Activated naive CD8-positive, alpha-beta T cell treated with anti-CD3 and anti-CD28 coated beads, Interleukin-2, amount 10 ng/mL, durations not matched to agents 7 days and 5 days (primary cell): Measurements from ENCODE around the gene PARD3. TPM values are rescaled to one million over a fixed set of nuclear protein-coding genes. Genes with fewer than 3 reads are reported as not detected.

Experiments used
- ATAC-seq: fragments of 150-1000 bp; cut with Tn5 transposase; one replicate; pipeline ENCODE4 v1.10.0; 2021; ENCODE audit warnings: low read depth, moderate library complexity
- POLR2A ChIA-PET: fragments of 350-600 bp; sonication (Branson Sonifier 250); formaldehyde crosslinking; loops from one replicate; lab custom pipeline; 2021; ENCODE audit warnings: antibody characterized with exemption; lab: Charles Lee
- DNase-seq: peaks from one replicate; pipeline ENCODE4 v3.0.0; 2021
- H3K27ac Mint-ChIP-seq: one replicate; pipeline ENCODE4 v1.8.0; 2022; ENCODE audit warnings: mild to moderate bottlenecking, mixed read lengths
- H3K27me3 Mint-ChIP-seq: one replicate; pipeline ENCODE4 v1.8.0; 2022; ENCODE audit warnings: mild to moderate bottlenecking, moderate library complexity, mixed read lengths
- H3K36me3 Mint-ChIP-seq: one replicate; pipeline ENCODE4 v1.8.0; 2021; ENCODE audit warnings: mild to moderate bottlenecking, mixed read lengths
- H3K4me1 Mint-ChIP-seq: one replicate; pipeline ENCODE4 v1.8.0; 2021; ENCODE audit warnings: mixed read lengths
- H3K4me3 Mint-ChIP-seq: one replicate; pipeline ENCODE4 v1.8.0; 2022; ENCODE audit warnings: mild to moderate bottlenecking, moderate library complexity, mixed read lengths
- H3K9me3 Mint-ChIP-seq: one replicate; pipeline ENCODE4 v1.8.0; 2021; ENCODE audit warnings: mixed read lengths
- total RNA-seq, 2 experiments: library from RNA; stranded (reverse); gene quantifications; one replicate each; pipeline ENCODE4 v1.2.3, GENCODE V29; 2021

The PARD3 gene
- total RNA-seq, 2 experiments from 2014 or later = 0.48 to 0.55 TPM

DNA sequence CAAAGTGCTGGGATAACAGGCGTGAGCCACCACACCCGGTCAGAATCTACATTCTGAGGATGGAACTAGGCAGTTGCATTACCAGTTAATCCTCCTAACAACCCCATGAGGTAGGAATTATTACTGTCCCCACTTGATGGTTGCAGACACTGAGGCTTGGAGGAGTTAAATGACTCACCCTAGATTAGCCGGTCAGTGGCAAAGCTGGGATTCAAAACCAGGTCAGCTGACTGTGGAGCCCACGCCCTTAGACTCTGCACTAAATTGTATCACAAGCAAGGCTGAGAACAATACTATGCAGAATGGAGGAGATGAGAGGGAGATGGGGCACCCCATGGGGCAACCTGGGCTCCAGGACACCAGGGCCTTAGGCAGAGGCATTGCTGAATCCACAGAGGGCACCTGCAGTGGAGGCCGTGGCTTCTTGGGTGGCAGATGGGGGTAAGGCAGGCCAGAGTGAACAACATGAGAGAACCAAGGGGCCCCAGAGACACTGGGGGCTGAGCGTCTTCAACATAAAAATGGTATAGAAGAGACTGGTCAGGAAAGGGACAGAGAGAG lies 723.4 kb downstream of the PARD3 start:
- H3K4me1 Mint-ChIP-seq = no peaks in the 10 kb centered on the region
- POLR2A ChIA-PET = no interaction called here
- DNase-seq = no peak
- no peak overlapping the region for H3K27ac Mint-ChIP-seq
- ATAC-seq = no peak
- no peak overlapping the region for H3K4me3 Mint-ChIP-seq
- H3K9me3 Mint-ChIP-seq = peaks cover 11% of the 10 kb centered on the region
- no peaks in the 10 kb centered on the region for H3K36me3 Mint-ChIP-seq
- peaks cover 3% of the 10 kb centered on the region for H3K27me3 Mint-ChIP-seq

DNA sequence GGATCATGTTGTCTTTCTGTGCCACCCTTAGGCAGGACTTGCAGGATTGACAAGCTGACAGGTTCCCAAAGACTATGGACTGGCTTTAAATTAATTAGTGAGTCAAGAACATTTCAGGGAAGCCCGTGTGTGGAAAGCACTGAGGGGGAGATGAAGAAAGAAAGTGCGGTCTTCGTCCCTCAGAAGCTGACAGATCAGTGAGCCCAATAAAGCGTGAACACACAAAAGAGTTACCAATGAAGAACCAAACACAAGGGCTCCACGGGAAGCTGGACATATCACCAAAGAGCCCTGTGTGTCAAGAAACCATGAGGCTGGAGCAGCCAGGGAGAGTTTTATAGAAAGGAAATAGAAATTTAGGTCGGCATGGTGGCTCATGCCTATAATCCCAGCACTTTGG lies 725.8 kb downstream of the PARD3 start:
- POLR2A ChIA-PET = no interaction called here
- Mint-ChIP-seq H3K27me3 (peaks cover 3% of the 10 kb centered on the region), H3K9me3 (peaks cover 2% of the 10 kb centered on the region), H3K4me1 (no peaks in the 10 kb centered on the region), H3K36me3 (no peaks in the 10 kb centered on the region), H3K4me3 (no peak overlapping the region), H3K27ac (no peak overlapping the region)
- DNase-seq (no peak), ATAC-seq (no peak)

DNA sequence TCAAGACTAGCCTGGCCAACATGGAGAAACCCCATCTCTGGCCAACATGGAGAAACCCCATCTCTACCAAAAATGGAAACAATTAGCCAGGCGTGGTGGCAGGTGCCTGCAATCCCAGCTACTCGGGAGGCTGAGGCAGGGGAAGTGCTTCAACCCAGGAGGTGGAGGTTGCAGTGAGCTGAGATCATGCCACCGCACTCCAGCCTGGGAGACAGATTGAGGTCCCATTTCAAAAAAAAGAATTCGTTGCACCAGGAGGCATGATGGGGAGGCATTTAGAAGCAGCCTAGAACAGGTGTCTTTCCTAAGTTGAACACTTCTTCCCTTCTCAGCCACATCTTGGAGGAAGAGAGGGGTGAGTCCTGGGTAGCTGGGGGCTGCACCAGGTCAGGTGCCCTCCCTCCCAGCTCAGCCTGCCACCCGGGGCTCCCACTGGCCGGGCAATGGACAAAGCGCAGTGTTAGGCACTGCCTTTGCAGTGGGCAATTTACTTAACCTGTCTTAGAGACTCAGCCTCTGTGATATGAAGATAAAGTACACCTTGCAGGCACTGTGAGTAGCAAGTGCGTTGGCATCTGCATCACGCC lies 726.8 kb downstream of the PARD3 start:
- Mint-ChIP-seq H3K36me3 (no peaks in the 10 kb centered on the region), H3K27ac (no peak overlapping the region), H3K4me3 (no peak overlapping the region), H3K9me3 (peaks cover 5% of the 10 kb centered on the region), H3K27me3 (peaks cover 8% of the 10 kb centered on the region), H3K4me1 (no peaks in the 10 kb centered on the region)
- ATAC-seq = no peak
- no peak for DNase-seq
- POLR2A ChIA-PET = no interaction called here

DNA sequence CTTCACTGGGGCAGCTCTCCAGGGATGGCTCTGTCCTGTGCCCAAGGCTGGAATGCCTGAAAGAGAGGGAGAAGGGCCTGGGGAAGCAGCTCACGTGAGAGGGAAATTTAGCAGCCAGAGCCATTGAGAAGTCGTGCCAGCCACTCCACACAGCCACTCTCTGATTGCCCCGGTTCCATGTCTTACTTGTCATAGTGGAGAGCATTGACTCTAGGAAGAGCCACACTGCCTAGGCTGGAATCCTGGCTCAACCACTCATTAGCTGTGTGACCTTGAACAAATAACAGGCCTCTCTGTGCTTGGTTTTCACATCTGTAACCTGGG lies 728.0 kb downstream of the PARD3 start:
- DNase-seq (no peak), ATAC-seq (no peak)
- H3K36me3 Mint-ChIP-seq = no peaks in the 10 kb centered on the region
- no peaks in the 10 kb centered on the region for H3K4me1 Mint-ChIP-seq
- H3K4me3 Mint-ChIP-seq = no peak overlapping the region
- POLR2A ChIA-PET = no interaction called here
- H3K27me3 Mint-ChIP-seq = peaks cover 8% of the 10 kb centered on the region
- no peak overlapping the region for H3K27ac Mint-ChIP-seq
- H3K9me3 Mint-ChIP-seq = peaks cover 5% of the 10 kb centered on the region

DNA sequence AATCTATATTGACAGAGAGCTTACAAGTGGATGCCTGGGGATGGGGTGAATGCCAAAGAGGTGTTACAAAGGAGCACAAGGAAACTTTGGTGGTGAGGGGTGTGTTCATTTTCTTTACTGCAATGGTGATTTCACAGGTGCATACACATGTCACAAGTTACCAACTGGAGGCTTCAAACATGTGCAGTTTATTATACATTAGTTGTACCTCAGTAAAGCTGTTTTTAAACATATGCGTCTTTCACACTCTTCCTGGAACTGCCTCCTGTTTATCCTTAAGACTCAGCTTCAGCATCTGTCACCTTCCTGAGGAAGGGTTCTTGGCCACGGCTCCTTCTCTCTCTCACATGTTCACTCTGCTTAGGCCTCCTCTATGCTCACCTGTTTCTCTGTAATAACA lies 731.5 kb downstream of the PARD3 start:
- no peak overlapping the region for H3K4me3 Mint-ChIP-seq
- H3K9me3 Mint-ChIP-seq = peaks cover 4% of the 10 kb centered on the region
- peaks cover 5% of the 10 kb centered on the region for H3K27me3 Mint-ChIP-seq
- H3K27ac Mint-ChIP-seq = no peak overlapping the region
- ATAC-seq (no peak), DNase-seq (no peak)
- POLR2A ChIA-PET = no interaction called here
- H3K36me3 Mint-ChIP-seq = no peaks in the 10 kb centered on the region
- no peaks in the 10 kb centered on the region for H3K4me1 Mint-ChIP-seq

DNA sequence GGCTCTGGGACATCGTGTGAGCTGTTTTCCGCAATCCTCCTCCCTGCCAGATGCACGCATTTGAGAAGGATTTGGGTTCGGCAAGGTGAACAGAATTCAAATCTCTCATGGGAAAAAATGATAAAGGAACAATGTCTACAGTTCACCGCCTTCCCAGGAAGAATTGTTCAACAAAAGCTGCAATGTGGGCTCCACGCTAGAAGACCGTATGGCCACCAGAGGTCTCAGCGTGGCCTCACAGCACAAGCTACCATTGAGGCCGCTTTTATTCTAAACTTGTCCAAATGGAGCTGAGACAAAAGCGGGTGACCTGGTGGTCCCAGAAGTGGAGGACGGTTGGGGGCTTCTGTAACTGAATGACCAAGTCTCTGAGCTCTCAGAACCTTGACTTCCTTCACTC lies 733.1 kb downstream of the PARD3 start:
- Mint-ChIP-seq H3K27ac (no peak overlapping the region), H3K9me3 (peaks cover 4% of the 10 kb centered on the region), H3K4me3 (no peak overlapping the region), H3K27me3 (peaks cover 5% of the 10 kb centered on the region), H3K36me3 (no peaks in the 10 kb centered on the region), H3K4me1 (no peaks in the 10 kb centered on the region)
- DNase-seq = no peak
- ATAC-seq = no peak
- POLR2A ChIA-PET = no interaction called here

DNA sequence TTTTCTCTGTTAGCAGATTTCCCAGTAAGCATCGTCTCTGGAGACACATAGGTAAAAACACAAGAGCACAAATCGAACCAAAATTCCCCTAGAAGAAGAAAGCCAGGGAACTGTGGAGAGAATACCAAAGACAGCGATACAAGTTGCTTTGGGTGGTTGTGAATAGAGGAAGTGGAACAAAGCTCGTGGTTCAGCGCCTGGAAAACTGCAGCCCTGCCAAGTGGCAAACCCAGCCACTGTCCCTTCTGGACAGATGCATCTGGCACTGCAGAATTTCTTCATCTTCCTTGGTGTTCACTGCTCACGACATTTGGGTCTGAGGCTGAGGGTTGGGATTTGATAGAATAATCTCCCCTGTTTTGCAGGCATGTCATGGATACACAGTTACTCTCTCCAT lies 733.8 kb downstream of the PARD3 start:
- DNase-seq (no peak), ATAC-seq (no peak)
- Mint-ChIP-seq H3K4me1 (no peaks in the 10 kb centered on the region), H3K4me3 (no peak overlapping the region), H3K27ac (no peak overlapping the region), H3K27me3 (peaks cover 5% of the 10 kb centered on the region), H3K9me3 (peaks cover 4% of the 10 kb centered on the region), H3K36me3 (no peaks in the 10 kb centered on the region)
- POLR2A ChIA-PET = no interaction called here

DNA sequence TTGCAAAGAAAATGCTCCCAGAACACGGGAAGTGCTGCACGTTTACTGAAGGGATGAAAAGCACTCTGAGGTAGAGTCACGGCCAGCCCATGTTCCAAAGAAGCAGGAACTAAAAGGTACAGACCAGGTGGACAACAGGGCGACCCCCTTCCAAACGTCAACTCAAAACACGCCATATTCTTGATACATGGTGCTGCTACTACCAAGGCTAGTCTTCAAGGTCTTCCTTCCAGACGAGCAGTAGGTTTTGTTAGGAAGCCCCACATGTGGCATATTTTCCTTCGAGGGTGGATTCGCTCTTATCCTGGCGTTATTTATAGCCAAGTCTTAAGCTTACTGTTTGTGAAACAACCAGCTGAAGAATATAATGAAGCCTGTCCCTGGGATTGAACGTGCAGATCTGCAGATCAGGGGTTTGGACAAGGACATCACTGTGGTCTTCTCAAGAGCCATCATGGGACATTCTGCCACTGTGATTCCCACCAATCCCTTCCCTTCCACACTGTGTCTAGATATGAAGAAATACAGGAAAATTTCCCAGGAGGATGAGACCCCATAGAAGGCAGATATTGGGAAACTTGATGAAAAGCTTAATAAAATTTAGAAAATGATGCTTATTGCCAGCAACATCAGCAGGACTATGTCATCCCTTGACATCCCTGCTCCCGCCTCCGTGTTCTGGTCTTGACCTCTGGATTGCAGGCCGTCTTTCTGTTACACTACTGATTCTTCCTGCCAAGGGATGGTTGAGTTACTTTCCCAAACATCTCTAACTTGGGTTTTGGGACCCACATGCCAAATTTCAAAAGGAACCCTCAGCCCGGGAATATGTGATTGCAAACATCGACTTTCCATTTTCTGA lies 734.4 kb downstream of the PARD3 start:
- DNase-seq (no peak), ATAC-seq (no peak)
- no peak overlapping the region for H3K4me3 Mint-ChIP-seq
- no peaks in the 10 kb centered on the region for H3K36me3 Mint-ChIP-seq
- H3K4me1 Mint-ChIP-seq = no peaks in the 10 kb centered on the region
- peaks cover 4% of the 10 kb centered on the region for H3K9me3 Mint-ChIP-seq
- H3K27ac Mint-ChIP-seq = no peak overlapping the region
- POLR2A ChIA-PET = no interaction called here
- peaks cover 5% of the 10 kb centered on the region for H3K27me3 Mint-ChIP-seq

DNA sequence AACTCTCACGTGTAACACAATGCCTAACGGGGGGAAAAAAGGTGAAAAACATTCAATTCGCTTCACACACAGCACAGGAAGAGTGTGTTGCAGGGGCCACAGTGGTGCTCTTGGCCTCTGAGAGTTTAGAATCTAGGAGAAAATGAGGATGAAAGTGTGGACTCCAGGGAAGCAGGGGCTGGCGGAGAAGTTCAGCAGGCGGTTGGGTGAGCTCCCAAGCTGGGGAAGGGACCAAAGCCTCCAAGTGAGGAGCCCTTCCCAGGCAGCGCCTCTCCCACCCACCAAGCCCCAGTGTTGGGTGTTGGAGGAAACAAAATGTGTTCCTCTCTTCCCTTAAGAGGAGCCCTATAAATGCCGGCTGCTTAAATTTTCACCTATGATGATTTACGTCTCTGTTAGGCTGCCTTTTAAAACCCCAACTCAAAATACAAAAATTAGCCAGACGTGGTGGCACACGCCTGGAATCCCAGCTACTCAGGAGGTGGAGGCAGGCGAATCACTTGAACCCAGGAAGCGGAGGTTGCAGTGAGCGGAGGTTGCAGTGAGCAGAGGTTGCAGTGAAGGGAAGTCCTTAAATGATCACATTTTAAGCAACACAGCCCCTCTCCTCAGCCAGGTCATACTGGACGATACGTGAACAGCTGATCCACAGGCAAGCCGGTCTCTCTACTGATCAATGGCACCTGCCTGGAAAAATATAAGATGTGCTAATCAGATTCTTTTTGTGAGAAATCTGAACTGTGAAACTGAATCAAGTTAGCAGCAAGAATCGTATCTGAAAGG lies 735.2 kb downstream of the PARD3 start:
- Mint-ChIP-seq H3K4me3 (no peak overlapping the region), H3K27me3 (peaks cover 5% of the 10 kb centered on the region), H3K9me3 (peaks cover 4% of the 10 kb centered on the region), H3K27ac (no peak overlapping the region), H3K36me3 (no peaks in the 10 kb centered on the region), H3K4me1 (no peaks in the 10 kb centered on the region)
- POLR2A ChIA-PET = no interaction called here
- DNase-seq = no peak
- no peak for ATAC-seq

DNA sequence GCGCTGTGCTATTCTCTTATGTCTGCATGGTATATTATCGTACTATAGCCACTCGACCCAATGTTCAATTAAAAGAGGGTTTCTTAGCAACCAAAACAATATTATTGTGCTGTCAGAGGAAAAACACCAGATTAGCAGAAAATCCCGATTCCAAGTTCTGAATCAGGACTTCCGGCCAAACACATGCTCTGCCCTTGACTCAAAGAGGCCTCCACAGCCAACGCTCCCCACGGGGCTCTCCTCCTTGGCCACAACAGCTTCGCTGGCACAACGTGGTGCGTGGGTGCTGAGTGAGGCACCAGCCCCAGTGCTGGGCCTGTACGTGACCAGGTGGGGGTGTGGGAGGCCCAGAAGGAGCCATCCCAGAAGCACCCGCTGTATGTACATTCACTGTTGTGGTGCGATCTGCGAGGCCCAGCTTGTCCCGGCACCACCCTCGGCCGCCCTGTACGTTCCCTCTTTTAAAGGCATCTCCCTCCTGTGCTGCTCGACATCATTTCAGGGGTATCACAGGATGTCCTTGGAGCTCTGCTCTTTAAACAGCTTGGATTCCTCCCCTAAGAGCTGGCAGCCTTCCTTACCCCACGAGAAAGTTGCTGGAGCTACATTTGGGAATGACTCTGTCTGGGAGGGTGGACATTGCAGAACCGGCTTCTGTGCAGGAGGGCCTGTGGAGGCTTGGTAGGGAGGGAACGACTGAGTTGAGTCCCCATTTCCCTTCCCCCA lies 736.2 kb downstream of the PARD3 start:
- H3K4me1 Mint-ChIP-seq = no peaks in the 10 kb centered on the region
- POLR2A ChIA-PET = no interaction called here
- H3K4me3 Mint-ChIP-seq = no peak overlapping the region
- H3K27me3 Mint-ChIP-seq = peaks cover 3% of the 10 kb centered on the region
- ATAC-seq = no peak
- no peaks in the 10 kb centered on the region for H3K36me3 Mint-ChIP-seq
- no peak overlapping the region for H3K27ac Mint-ChIP-seq
- DNase-seq = no peak
- H3K9me3 Mint-ChIP-seq = peaks cover 3% of the 10 kb centered on the region

DNA sequence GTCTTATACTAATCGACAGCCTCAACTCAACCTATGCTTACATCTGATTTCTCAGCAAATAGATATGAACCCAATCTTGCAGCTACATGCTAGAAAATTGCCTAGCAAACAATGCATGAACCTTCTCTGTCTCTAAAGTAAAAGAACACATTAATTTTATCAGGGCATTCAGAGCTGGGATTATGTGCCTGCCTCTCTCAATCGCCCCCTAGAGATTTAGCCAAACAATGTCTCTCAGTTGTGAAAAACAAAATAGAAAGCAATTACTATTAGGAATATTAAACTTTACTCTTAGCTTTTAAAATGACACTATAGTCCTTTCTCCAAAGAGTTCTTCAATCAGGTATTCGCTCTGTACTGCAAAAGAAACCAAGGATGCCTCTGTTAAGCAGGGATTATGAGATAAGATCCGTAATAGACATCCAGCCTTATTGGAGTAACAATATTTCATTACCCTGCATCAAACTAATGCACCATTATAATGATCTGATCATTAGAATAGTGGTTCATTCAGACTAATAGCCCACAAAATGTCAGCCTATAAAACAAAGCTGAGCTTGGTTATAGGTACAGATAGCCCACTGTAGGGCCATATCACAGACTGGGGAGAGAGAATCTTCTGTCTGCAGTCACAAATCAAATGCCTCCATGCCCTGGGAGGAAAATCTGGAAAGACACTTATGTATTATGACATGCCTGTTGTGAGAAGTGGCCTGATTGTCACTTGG lies 736.9 kb downstream of the PARD3 start:
- DNase-seq (no peak), ATAC-seq (no peak)
- Mint-ChIP-seq H3K4me3 (no peak overlapping the region), H3K9me3 (peaks cover 1% of the 10 kb centered on the region), H3K27ac (no peak overlapping the region), H3K4me1 (no peaks in the 10 kb centered on the region), H3K36me3 (no peaks in the 10 kb centered on the region), H3K27me3 (peaks cover 1% of the 10 kb centered on the region)
- POLR2A ChIA-PET = no interaction called here

DNA sequence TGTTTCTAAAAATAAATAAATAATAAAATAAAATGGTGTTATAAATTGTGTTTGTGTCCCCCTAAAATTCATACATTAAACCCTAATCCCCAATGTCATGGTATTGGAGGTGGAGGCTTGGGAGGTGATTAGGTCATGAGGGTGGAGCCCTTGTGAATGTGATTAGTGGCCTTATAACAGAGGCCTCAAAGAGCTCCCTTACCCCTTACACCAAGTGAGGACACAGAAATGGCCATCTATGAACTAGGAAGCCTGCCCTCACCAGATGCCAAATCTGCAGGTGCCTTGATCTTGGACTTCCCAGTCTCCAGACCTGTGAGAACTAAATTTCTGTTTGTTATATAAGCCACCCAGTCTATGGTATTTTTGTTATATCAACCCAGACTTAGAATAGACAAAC lies 738.7 kb downstream of the PARD3 start:
- Mint-ChIP-seq H3K36me3 (no peaks in the 10 kb centered on the region), H3K27me3 (peaks cover 1% of the 10 kb centered on the region), H3K4me1 (no peaks in the 10 kb centered on the region), H3K9me3 (peaks cover 1% of the 10 kb centered on the region), H3K27ac (no peak overlapping the region), H3K4me3 (no peak overlapping the region)
- ATAC-seq = no peak
- POLR2A ChIA-PET = no interaction called here
- no peak for DNase-seq
